ENCODE results near the gene ZDHHC7. TPM values are rescaled to one million over a fixed set of nuclear protein-coding genes. Genes with fewer than 3 reads are reported as not detected.
A peak's percentile ranks its signal among the peaks of the same experiment; 100 is the strongest.

The ZDHHC7 gene
- total and polyA plus RNA-seq, 9 of the 15 experiments (the other 6 are each of a cell fraction or from before 2014, with no cell fraction given): 1.7 to 49.7 (median 37.4) TPM

GRCh38 chr16:85051067-85051581 is 39.8 kb upstream of the ZDHHC7 start (continued):
- TF ChIP-seq, protein P1, sequence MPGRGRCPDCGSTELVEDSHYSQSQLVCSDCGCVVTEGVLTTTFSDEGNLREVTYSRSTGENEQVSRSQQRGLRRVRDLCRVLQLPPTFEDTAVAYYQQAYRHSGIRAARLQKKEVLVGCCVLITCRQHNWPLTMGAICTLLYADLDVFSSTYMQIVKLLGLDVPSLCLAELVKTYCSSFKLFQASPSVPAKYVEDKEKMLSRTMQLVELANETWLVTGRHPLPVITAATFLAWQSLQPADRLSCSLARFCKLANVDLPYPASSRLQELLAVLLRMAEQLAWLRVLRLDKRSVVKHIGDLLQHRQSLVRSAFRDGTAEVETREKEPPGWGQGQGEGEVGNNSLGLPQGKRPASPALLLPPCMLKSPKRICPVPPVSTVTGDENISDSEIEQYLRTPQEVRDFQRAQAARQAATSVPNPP (IDR thresholded peaks at IDR 0.05; ENCODE audit: borderline replicate concordance, insufficient read depth, insufficient read length): no peak
- TF ChIP-seq ZNF12 (CRISPR knock-in tag; IDR thresholded peaks at IDR 0.05) (no peak), MEIS2 (IDR thresholded peaks at IDR 0.05; ENCODE audit: partially characterized antibody) (peak; percentile 87), NR2C1 (IDR thresholded peaks at IDR 0.05) (no peak), NR2C1 (tag; IDR thresholded peaks at IDR 0.05) (peak; percentile 56; the same call in 1 of the 2 replicates), FOXA3 (CRISPR knock-in tag; conservative IDR thresholded peaks at IDR 0.05 in 1 of 2, IDR thresholded peaks at IDR 0.05 in 1 of 2) (no peak), HNRNPH1 (optimal IDR thresholded peaks at IDR 0.05; ENCODE audit: low read depth, low read length) (no peak), RBM39 (optimal IDR thresholded peaks at IDR 0.05; ENCODE audit: low read depth, low read length) (no peak), THRAP3 (IDR thresholded peaks at IDR 0.05; ENCODE audit: borderline replicate concordance) (no peak), HNRNPK (IDR thresholded peaks at IDR 0.05; ENCODE audit: low read depth, low read length, poor library complexity, severe bottlenecking) (no peak), SMARCC2 (IDR thresholded peaks at IDR 0.05; ENCODE audit: low read depth) (no peak)
- TF ChIP-seq, protein P2, sequence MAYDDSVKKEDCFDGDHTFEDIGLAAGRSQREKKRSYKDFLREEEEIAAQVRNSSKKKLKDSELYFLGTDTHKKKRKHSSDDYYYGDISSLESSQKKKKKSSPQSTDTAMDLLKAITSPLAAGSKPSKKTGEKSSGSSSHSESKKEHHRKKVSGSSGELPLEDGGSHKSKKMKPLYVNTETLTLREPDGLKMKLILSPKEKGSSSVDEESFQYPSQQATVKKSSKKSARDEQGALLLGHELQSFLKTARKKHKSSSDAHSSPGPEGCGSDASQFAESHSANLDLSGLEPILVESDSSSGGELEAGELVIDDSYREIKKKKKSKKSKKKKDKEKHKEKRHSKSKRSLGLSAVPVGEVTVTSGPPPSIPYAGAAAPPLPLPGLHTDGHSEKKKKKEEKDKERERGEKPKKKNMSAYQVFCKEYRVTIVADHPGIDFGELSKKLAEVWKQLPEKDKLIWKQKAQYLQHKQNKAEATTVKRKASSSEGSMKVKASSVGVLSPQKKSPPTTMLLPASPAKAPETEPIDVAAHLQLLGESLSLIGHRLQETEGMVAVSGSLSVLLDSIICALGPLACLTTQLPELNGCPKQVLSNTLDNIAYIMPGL (CRISPR knock-in tag; IDR thresholded peaks at IDR 0.05): no peak
- TF ChIP-seq, protein P3, sequence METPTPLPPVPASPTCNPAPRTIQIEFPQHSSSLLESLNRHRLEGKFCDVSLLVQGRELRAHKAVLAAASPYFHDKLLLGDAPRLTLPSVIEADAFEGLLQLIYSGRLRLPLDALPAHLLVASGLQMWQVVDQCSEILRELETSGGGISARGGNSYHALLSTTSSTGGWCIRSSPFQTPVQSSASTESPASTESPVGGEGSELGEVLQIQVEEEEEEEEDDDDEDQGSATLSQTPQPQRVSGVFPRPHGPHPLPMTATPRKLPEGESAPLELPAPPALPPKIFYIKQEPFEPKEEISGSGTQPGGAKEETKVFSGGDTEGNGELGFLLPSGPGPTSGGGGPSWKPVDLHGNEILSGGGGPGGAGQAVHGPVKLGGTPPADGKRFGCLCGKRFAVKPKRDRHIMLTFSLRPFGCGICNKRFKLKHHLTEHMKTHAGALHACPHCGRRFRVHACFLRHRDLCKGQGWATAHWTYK (CRISPR knock-in tag; IDR thresholded peaks at IDR 0.05): no peak
- TF ChIP-seq, protein P4, sequence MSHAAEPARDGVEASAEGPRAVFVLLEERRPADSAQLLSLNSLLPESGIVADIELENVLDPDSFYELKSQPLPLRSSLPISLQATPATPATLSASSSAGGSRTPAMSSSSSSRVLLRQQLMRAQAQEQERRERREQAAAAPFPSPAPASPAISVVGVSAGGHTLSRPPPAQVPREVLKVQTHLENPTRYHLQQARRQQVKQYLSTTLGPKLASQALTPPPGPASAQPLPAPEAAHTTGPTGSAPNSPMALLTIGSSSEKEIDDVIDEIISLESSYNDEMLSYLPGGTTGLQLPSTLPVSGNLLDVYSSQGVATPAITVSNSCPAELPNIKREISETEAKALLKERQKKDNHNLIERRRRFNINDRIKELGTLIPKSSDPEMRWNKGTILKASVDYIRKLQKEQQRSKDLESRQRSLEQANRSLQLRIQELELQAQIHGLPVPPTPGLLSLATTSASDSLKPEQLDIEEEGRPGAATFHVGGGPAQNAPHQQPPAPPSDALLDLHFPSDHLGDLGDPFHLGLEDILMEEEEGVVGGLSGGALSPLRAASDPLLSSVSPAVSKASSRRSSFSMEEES (CRISPR knock-in tag; IDR thresholded peaks at IDR 0.05): no peak

Measured in K562 (cell line).